ENCODE results near the gene SMG7.
A peak's percentile ranks its signal among the peaks of the same experiment; 100 is the strongest.

SMG7 gene

GRCh38 chr1:183470961-183471742 is 1.1 kb upstream of the SMG7 start:
- peak; percentile 45 for DNase-seq (ENCODE audit: low spot score)

DNA sequence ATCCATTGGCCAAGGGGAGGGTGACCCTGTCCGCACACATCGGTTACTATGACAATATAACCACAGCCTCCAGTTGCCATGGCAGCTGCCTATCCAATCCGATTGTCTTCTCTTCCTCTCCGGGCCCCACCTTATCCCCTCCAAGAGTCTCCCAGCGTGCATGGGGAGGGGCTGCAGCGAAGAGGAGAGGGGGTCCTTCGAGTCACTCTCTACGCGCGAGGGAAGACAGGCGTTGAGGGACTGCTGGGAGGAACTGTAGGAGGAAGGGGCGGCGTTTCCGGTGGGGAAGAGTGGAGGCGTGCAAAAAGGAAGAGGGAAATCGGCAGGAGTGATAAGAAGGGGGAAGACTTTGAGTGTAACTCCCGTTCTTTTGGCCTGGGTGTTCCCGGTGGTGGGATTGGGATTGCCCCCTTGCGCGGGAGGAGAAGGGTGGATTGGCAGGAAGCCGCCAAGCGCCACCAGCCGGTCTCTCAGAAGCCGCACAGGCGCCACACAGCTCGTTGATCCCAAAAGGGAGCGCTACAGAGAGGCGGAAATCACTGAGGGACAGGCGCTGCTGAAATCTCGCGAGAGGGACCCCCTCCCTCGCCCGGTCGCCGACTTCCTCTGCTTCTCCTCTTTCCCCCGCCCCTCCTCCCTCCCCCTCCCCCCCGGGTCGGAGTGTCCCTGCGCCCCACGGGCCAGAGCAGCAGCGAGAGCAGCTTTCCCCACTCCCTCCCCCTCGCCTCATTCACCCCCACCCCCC is 384 bp upstream of the SMG7 start:
- peak; percentile 90 for DNase-seq (ENCODE audit: low spot score)

- DNase-seq (ENCODE audit: low spot score): no peak
These were observed 878 bp downstream of the SMG7 start for GRCh38 chr1:183473217-183473536.

DNA sequence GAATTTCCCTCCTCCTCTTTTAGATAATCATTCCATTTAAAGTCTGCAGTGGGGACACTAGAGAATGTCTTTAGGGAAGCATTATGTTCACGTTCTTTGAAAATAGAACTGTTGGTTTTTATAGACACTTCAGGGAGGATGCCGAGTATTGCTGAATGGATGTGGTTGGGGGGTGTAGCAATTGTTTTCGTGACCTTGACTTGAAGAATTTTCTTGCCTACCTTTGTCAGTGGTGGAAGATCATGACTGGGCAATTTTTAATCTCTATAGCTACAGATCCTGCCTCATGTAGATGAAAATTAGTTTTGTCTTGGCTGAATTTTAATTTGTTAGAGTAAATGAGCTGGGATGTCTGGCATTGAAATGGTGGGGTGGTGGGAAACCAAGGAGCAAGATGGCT is 3.8 kb downstream of the SMG7 start:
- DNase-seq (ENCODE audit: low spot score): peak; percentile 23

- DNase-seq (ENCODE audit: low spot score): no peak
These were observed 5.9 kb downstream of the SMG7 start for GRCh38 chr1:183477986-183478781.

DNA sequence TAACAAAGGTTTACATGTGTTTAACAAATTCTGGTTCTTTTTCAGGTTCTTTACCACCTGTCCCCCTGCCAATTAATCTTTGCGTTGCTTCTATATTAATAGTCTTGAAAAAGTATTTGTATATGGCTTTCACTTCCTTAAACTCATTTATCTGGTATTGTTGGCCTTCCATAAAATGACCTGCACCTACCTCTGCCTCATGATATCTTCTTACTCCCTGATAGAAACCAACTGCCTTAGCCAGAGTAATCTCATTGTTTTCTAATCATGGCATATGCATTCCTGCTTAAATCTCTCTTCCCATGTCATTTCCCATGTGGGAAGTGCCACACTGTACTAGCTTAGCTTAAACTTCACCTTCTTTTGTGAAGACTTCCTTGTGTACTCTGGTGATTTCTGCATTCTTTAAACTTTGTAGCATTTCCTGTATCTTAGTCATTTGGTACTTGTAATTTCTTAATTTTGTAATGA is 8.7 kb downstream of the SMG7 start:
- no peak for DNase-seq (ENCODE audit: low spot score)

GRCh38 chr1:183483224-183483623 is 10.9 kb downstream of the SMG7 start:
- DNase-seq (ENCODE audit: low spot score): no peak

GRCh38 chr1:183484254-183484653 is 12.0 kb downstream of the SMG7 start:
- no peak for DNase-seq (ENCODE audit: low spot score)

GRCh38 chr1:183484851-183485250 is 12.6 kb downstream of the SMG7 start:
- DNase-seq (ENCODE audit: low spot score): no peak

GRCh38 chr1:183487674-183488442 is 15.6 kb downstream of the SMG7 start:
- DNase-seq (ENCODE audit: low spot score): no peak

DNA sequence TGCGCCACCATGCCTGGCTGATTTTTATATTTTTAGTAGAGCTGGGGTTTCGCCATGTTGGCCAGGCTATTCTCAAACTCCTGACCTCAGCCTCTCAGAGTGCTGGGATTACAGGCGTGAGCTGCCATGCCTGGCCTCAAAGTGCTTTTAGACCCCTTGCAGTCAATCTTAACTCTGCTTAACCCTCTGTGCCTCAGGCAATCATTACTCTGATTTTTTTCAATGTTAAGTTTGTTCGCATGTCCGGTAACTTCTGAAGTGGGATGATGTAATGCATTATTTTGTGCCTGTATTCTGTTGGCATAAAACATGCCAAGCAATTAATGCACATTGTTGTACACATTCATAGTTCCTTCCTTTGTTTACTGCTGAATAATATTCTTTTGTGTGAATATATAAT is 18.6 kb downstream of the SMG7 start:
- no peak for DNase-seq (ENCODE audit: low spot score)

GRCh38 chr1:183493540-183494245 is 21.4 kb downstream of the SMG7 start:
- no peak for DNase-seq (ENCODE audit: low spot score)

DNA sequence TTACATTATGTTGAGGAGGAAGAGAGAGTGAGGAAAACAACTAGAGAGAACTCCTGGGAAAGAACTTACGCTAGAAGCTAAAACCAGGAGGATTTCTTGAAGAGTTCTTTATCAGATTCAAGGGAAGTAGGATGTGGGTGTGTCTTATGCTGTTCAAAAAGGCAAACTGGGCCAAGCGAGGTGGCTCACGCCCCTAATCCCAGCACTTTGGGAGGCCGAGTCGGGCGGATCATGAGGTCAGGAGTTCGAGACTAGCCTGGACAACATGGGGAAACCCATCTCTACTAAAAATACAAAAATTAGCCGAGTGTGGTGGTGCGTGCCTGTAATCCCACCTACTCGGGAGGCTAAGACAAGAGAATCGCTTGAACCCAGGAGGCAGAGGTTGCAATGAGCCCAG is 23.1 kb downstream of the SMG7 start:
- no peak for DNase-seq (ENCODE audit: low spot score)

- no peak for DNase-seq (ENCODE audit: low spot score)
These were observed 24.9 kb downstream of the SMG7 start for GRCh38 chr1:183497218-183497617.

DNA sequence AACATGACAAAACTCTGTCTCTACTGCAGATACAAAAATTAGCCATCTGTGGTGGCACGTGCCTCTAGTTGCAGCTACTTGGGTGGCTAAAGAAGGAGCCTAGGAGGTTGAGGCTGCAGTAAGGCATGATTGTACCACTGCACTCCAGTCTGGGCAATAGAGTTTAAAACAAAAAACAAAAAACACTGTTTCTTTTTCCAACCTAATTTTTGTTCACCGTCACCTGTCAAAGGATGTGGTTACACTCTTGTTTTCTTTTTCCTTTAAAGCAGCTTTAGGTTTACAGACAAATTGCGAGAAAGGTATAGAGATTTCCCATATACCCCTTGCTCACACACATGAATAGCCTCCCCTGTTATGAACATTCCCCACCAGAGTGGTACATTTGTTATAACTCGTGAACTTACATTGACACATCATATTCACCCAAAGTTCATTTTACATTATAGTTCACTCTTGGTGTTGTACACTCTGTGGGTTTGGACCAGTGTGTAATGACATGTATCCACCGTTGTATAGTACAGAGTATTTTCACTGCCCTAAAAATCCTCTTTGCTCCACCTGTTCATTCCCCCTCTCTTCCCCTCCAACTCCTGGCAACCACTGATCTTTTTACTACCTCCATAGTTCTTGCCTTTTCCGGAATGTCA is 26.2 kb downstream of the SMG7 start:
- DNase-seq (ENCODE audit: low spot score): no peak

GRCh38 chr1:183505454-183506089 is 33.3 kb downstream of the SMG7 start:
- DNase-seq (ENCODE audit: low spot score): no peak

GRCh38 chr1:183506561-183506960 is 34.3 kb downstream of the SMG7 start:
- no peak for DNase-seq (ENCODE audit: low spot score)

DNA sequence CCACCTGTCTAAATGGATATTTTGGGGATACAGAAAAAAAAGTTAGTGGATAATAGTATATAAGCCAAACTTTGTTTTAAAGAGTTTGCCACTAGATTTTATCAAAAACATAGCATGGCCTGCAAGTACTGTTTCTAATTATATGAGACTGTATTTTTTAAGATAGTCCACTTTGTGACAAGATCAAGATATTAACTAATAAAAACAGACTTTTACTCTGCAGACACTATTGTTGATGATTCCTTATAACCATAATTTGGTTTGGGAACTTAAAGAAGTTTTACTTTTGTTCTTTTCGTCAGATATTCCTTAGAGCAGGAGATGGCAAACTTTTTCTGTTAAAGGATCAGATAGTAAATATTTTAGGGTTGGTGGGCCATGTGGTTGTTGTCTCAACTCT is 36.4 kb downstream of the SMG7 start:
- DNase-seq (ENCODE audit: low spot score): no peak

GRCh38 chr1:183512450-183512849 is 40.2 kb downstream of the SMG7 start:
- no peak for DNase-seq (ENCODE audit: low spot score)

DNA sequence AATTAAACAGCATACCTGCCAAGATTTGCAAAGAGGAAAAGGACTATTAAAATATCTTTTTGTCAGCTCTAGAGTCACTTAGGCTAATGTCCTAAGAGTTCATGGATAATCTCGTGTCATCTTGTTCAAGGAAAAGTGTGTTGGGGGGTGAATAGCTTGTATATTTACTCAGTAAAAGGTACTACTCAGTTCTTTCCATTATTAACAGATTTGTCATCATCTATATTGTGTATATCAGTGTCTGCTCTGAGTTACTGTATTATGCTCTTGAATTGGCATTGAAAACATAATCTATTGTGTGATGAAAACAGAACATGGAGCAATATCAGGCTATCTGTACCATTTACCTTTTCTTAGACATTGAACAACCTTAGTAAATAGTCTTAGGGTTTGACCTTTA is 41.9 kb downstream of the SMG7 start:
- no peak for DNase-seq (ENCODE audit: low spot score)
